Mucosa of stomach (tissue), 1 donor: ENCODE results near the gene COL13A1.

Experiments used
- H3K27me3 ChIP-seq: one replicate; pipeline ENCODE4 v1.7.0; 2013; ENCODE audit warnings: mild to moderate bottlenecking, low read length; ENCODE audit not compliant: control insufficient read depth, insufficient read depth
- H3K36me3 ChIP-seq: one replicate; pipeline ENCODE4 v1.7.0; 2013; ENCODE audit warnings: low read length; ENCODE audit not compliant: control insufficient read depth, insufficient read depth
- H3K4me1 ChIP-seq: one replicate; pipeline ENCODE4 v1.7.0; 2013; ENCODE audit warnings: mild to moderate bottlenecking, low read length; ENCODE audit not compliant: control insufficient read depth, insufficient read depth
- H3K4me3 ChIP-seq: one replicate; pipeline ENCODE4 v1.7.0; 2013; ENCODE audit warnings: low read length
- H3K9ac ChIP-seq: one replicate; pipeline ENCODE4 v1.7.0; 2013; ENCODE audit warnings: mild to moderate bottlenecking, low read length, moderate library complexity
- H3K9me3 ChIP-seq: one replicate; pipeline ENCODE4 v1.7.0; 2013; ENCODE audit warnings: mild to moderate bottlenecking, low read length, moderate library complexity; ENCODE audit not compliant: control insufficient read depth
- donor health status: Pancreatic carcinoma.

Gene COL13A1

DNA sequence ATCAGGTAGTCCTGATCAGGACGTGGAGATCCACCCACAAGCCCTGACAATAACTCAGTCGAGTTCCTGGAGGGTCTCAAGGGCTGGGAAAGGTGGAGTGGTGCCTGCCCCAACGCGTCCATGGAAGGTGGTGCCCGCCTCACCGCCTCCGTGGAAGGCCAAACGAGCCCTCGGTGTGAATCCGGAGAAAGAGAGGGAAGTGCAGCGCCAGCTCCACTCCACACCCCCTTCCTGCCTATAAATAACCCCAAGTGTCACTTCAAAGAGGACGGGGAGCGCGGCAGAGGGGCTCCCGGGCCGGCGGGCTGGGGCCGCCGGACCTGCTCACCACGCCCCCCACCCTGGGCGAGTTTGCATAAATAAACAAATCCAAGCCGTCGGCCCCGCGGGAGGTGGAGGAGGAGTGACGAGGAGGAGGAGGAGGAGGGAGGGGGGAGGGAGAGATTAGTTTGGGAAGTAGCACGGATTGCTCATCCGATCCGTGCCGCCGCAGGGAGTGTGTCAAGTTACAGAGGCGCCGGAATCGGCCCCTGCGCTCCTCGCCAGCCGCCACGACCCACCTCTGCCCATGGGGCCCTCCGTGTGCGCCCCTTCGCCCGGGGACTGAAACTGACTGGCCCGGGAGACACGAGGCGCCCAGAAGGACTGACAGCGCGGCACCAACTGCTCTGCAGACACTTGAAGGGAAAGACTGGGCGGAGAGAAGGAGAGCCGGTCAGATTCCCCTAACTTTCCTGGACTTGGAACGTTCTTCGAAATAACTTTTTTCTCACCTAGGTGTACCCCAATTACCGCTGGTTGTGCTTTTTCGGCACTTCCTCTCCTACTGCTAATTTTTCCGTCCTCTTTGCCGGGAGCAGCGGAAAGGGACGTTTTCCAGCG lies at the start of gene COL13A1:
COL13A1 (plus strand) TSS at position 473 of the 882 bp plus-strand sequence. CDS start 518 bp downstream, outside the sequence.
- H3K9ac ChIP-seq, result no peak within 1 kb of the TSS
- peaks cover 37% of the 10 kb centered on the region for H3K27me3 ChIP-seq
- no peaks in the 10 kb centered on the region for H3K9me3 ChIP-seq
- H3K4me3 ChIP-seq, result no peak within 1 kb of the TSS
- H3K4me1 ChIP-seq, result peaks cover 18% of the 10 kb centered on the region
- no peaks in the 10 kb centered on the region for H3K36me3 ChIP-seq

- Histone ChIP-seq H3K4me3 (no peak overlapping the region), H3K27me3 (no peaks in the 10 kb centered on the region), H3K9me3 (no peaks in the 10 kb centered on the region), H3K4me1 (no peaks in the 10 kb centered on the region), H3K9ac (no peak overlapping the region), H3K36me3 (no peaks in the 10 kb centered on the region)
Measured at GRCh38 chr10:69752479-69752878, 49.2 kb upstream of the COL13A1 start.

DNA sequence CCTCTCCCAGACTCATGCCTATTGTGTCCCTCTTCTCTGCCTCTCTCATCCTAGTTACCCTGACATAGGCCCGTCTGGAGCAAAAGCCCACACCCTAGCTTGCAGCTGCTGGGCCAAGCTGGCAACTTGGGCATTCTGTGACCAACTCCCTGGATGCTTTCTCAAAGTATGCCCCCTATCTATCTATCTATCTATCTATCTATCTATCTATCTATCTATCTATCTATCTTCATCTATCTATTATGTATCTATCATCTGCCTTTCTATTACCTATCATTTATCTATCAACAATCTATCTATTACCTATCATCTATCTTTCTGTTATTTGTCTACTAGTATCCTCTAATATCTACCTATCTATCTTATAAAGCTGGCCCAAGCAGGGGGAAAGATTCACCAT lies 45.4 kb upstream of the COL13A1 start:
- no peak overlapping the region for H3K4me3 ChIP-seq
- no peaks in the 10 kb centered on the region for H3K9me3 ChIP-seq
- H3K27me3 ChIP-seq, result no peaks in the 10 kb centered on the region
- H3K36me3 ChIP-seq, result no peaks in the 10 kb centered on the region
- no peak overlapping the region for H3K9ac ChIP-seq
- peaks cover 7% of the 10 kb centered on the region for H3K4me1 ChIP-seq

DNA sequence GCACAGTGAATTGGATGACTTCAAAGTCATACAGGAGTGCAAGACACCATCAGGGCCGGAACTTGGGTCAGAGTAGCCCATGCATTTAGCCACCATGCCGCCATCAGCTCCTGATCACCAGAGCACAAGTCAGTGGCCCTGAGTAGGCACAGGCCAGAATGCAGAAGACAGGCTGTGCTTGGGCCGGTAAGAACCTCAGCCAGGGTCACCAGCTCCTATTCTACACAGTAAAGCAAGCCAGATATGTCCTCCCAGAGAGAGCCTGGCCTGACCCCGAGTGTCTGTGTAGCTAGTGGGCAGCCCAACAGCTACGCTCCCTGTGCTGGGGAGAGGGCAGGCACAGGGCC lies 44.5 kb upstream of the COL13A1 start:
- Histone ChIP-seq H3K27me3 (no peaks in the 10 kb centered on the region), H3K9me3 (no peaks in the 10 kb centered on the region), H3K36me3 (no peaks in the 10 kb centered on the region), H3K4me1 (peaks cover 7% of the 10 kb centered on the region), H3K4me3 (no peak overlapping the region), H3K9ac (no peak overlapping the region)

GRCh38 chr10:69757553-69758309 lies 44.0 kb upstream of the COL13A1 start:
- no peaks in the 10 kb centered on the region for H3K27me3 ChIP-seq
- no peaks in the 10 kb centered on the region for H3K9me3 ChIP-seq
- no peak overlapping the region for H3K9ac ChIP-seq
- H3K36me3 ChIP-seq, result no peaks in the 10 kb centered on the region
- peaks cover 7% of the 10 kb centered on the region for H3K4me1 ChIP-seq
- no peak overlapping the region for H3K4me3 ChIP-seq

- no peaks in the 10 kb centered on the region for H3K27me3 ChIP-seq
- H3K9me3 ChIP-seq, result no peaks in the 10 kb centered on the region
- no peak overlapping the region for H3K4me3 ChIP-seq
- peaks cover 7% of the 10 kb centered on the region for H3K4me1 ChIP-seq
- no peaks in the 10 kb centered on the region for H3K36me3 ChIP-seq
- no peak overlapping the region for H3K9ac ChIP-seq
Measured at GRCh38 chr10:69758310-69758728, 43.4 kb upstream of the COL13A1 start.

GRCh38 chr10:69759641-69760040 lies 42.1 kb upstream of the COL13A1 start:
- no peak overlapping the region for H3K9ac ChIP-seq
- no peaks in the 10 kb centered on the region for H3K27me3 ChIP-seq
- H3K36me3 ChIP-seq, result no peaks in the 10 kb centered on the region
- no peaks in the 10 kb centered on the region for H3K9me3 ChIP-seq
- peaks cover 7% of the 10 kb centered on the region for H3K4me1 ChIP-seq
- no peak overlapping the region for H3K4me3 ChIP-seq

GRCh38 chr10:69760072-69760471 lies 41.6 kb upstream of the COL13A1 start:
- Histone ChIP-seq H3K9me3 (no peaks in the 10 kb centered on the region), H3K4me3 (no peak overlapping the region), H3K36me3 (no peaks in the 10 kb centered on the region), H3K9ac (no peak overlapping the region), H3K27me3 (no peaks in the 10 kb centered on the region), H3K4me1 (peaks cover 7% of the 10 kb centered on the region)

GRCh38 chr10:69761320-69761719 lies 40.4 kb upstream of the COL13A1 start:
- Histone ChIP-seq H3K9ac (no peak overlapping the region), H3K27me3 (no peaks in the 10 kb centered on the region), H3K36me3 (no peaks in the 10 kb centered on the region), H3K4me1 (peaks cover 7% of the 10 kb centered on the region), H3K9me3 (no peaks in the 10 kb centered on the region), H3K4me3 (no peak overlapping the region)

DNA sequence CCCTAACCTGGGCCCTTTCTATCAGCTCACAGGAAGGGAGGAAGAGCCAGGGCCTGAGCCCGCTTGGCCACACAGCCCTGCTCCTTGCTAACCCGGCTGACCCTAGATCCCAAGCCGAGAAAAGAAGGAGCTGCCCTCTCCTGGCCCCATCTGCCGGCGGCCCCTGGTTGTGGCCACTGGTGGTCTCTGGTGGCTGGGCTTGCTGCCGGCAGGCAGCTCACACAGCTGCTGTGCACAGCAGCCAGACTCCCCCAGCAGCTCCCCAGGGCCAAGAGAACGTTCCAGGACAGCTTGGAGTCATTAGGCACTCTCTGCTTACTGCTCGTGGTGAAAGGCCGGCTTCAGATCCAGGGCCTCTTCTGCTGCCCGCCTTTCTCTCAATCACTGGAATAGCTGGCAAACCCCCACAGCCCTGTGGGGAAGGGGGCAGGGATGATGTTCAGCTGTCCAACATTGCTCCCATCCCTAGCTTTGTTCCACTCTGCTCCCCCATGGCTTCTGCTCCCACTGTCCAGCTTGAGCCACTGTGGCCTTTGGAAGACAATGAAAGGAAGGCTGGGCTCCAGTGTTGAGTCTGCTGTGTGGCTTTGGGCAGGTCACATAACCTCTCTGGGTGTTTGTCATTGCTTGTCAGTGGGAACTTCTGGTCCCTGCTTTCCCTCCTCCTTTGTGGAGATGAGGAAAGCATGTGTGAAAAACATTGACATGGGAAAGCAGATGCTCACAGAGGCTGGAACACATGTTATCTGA lies 35.4 kb upstream of the COL13A1 start:
- H3K4me1 ChIP-seq, result peaks cover 8% of the 10 kb centered on the region
- no peak overlapping the region for H3K4me3 ChIP-seq
- no peak overlapping the region for H3K9ac ChIP-seq
- no peaks in the 10 kb centered on the region for H3K27me3 ChIP-seq
- H3K36me3 ChIP-seq, result no peaks in the 10 kb centered on the region
- H3K9me3 ChIP-seq, result no peaks in the 10 kb centered on the region

- H3K36me3 ChIP-seq, result no peaks in the 10 kb centered on the region
- H3K4me1 ChIP-seq, result peaks cover 8% of the 10 kb centered on the region
- no peak overlapping the region for H3K9ac ChIP-seq
- H3K4me3 ChIP-seq, result no peak overlapping the region
- H3K27me3 ChIP-seq, result no peaks in the 10 kb centered on the region
- no peaks in the 10 kb centered on the region for H3K9me3 ChIP-seq
Measured at GRCh38 chr10:69767793-69768192, 33.9 kb upstream of the COL13A1 start.

- H3K4me1 ChIP-seq, result peaks cover 8% of the 10 kb centered on the region
- H3K27me3 ChIP-seq, result no peaks in the 10 kb centered on the region
- no peak overlapping the region for H3K4me3 ChIP-seq
- H3K9me3 ChIP-seq, result no peaks in the 10 kb centered on the region
- no peak overlapping the region for H3K9ac ChIP-seq
- no peaks in the 10 kb centered on the region for H3K36me3 ChIP-seq
Measured at GRCh38 chr10:69768386-69768785, 33.3 kb upstream of the COL13A1 start.
